IMR-90 (cell line): ENCODE data around the gene B3GAT3. TPM values are rescaled to one million over a fixed set of nuclear protein-coding genes. Genes with fewer than 3 reads are reported as not detected.
A peak's percentile ranks its signal among the peaks of the same experiment; 100 is the strongest.

ENCODE experiments used
- ATAC-seq: fragments of 200-7000 bp; cut with Tn5 transposase; 2 replicates; pipeline ENCODE4 v1.9.1; 2020; ENCODE audit warnings: low read depth, mild to moderate bottlenecking, moderate library complexity
- BruUV-seq: library from RNA; stranded (reverse); fragments of 400-500 nt; replicated peaks from 2 replicates; lab custom pipeline; 2021; lab: Mats Ljungman, UMichigan
- CTCF ChIA-PET: fragments of 300-600 bp; formaldehyde crosslinking; extraction: SDS; loops from one replicate; lab custom pipeline; 2021; ENCODE audit warnings: antibody characterized with exemption; lab: Yijun Ruan, JAX
- POLR2A ChIA-PET: fragments of 300-600 bp; sonication (Branson Sonifier 250); formaldehyde crosslinking; loops from one replicate; lab custom pipeline; 2022; ENCODE audit warnings: antibody characterized with exemption; ENCODE audit not compliant: unreplicated experiment; lab: Charles Lee
- DNase-seq: peaks from one replicate; pipeline ENCODE4 v3.0.0; 2013
- H2AFZ ChIP-seq: replicated peaks from 2 replicates; pipeline ENCODE3; 2013; ENCODE audit warnings: low read length, mild to moderate bottlenecking; ENCODE audit not compliant: poor library complexity
- H2AK5ac ChIP-seq: 2 replicates; pipeline ENCODE4 v1.6.1; 2013; ENCODE audit warnings: low read depth, low read length, inconsistent platforms
- H2AK9ac ChIP-seq: replicated peaks from 2 replicates; pipeline ENCODE3; 2013; ENCODE audit warnings: mild to moderate bottlenecking, low read depth, low read length, moderate library complexity; ENCODE audit not compliant: poor library complexity
- H2BK120ac ChIP-seq: 2 replicates; pipeline ENCODE4 v1.6.1; 2013; ENCODE audit warnings: low read depth, low read length, inconsistent platforms
- H2BK15ac ChIP-seq: 3 replicates; pipeline ENCODE4 v1.6.1; 2013; ENCODE audit warnings: low read depth, low read length, inconsistent platforms
- H2BK20ac ChIP-seq: 2 replicates; pipeline ENCODE4 v1.6.1; 2013; ENCODE audit warnings: low read depth, mild to moderate bottlenecking, inconsistent platforms, low read length, moderate library complexity
- H2BK5ac ChIP-seq: 2 replicates; pipeline ENCODE4 v1.6.1; 2013; ENCODE audit warnings: mild to moderate bottlenecking, low read depth, low read length, inconsistent platforms; ENCODE audit not compliant: poor library complexity, severe bottlenecking
- H3K14ac ChIP-seq: replicated peaks from 2 replicates; pipeline ENCODE4 v1.6.1; 2013; ENCODE audit warnings: low read depth, low read length, inconsistent platforms
- H3K18ac ChIP-seq: 2 replicates; pipeline ENCODE4 v1.6.1; 2013; ENCODE audit warnings: low read depth, low read length, control low read depth
- H3K23ac ChIP-seq: 2 replicates; pipeline ENCODE4 v1.6.1; 2013; ENCODE audit warnings: low read depth, low read length, inconsistent platforms
- H3K27ac ChIP-seq: 2 replicates; pipeline ENCODE4 v1.5.1; 2013; ENCODE audit warnings: mild to moderate bottlenecking, control low read depth, low read length; ENCODE audit not compliant: insufficient read depth
- H3K27me3 ChIP-seq: 2 replicates; pipeline ENCODE4 v1.6.1; 2013; ENCODE audit warnings: low read length; ENCODE audit not compliant: control insufficient read depth, insufficient read depth
- H3K36me3 ChIP-seq: 2 replicates; pipeline ENCODE4 v1.6.1; 2013; ENCODE audit warnings: low read length, mixed read lengths; ENCODE audit not compliant: control insufficient read depth, insufficient read depth
- H3K4ac ChIP-seq: 2 replicates; pipeline ENCODE4 v1.6.1; 2013; ENCODE audit warnings: low read depth, low read length, inconsistent platforms
- H3K4me1 ChIP-seq: 2 replicates; pipeline ENCODE4 v1.6.1; 2013; ENCODE audit warnings: low read length, mixed read lengths; ENCODE audit not compliant: control insufficient read depth, insufficient read depth
- H3K4me2 ChIP-seq: 2 replicates; pipeline ENCODE4 v1.6.1; 2013; ENCODE audit warnings: low read depth, mild to moderate bottlenecking, control low read depth, low read length, moderate library complexity
- H3K4me3 ChIP-seq: 2 replicates; pipeline ENCODE4 v1.5.1; 2013; ENCODE audit warnings: low read depth, mild to moderate bottlenecking, control low read depth, low read length, moderate library complexity; ENCODE audit not compliant: insufficient read depth
- H3K56ac ChIP-seq: 2 replicates; pipeline ENCODE4 v1.6.1; 2013; ENCODE audit warnings: low read length, inconsistent platforms; ENCODE audit not compliant: insufficient read depth; ENCODE audit errors: extremely low read depth
- H3K79me1 ChIP-seq, 2 experiments: 2 replicates each; pipeline ENCODE4 v1.6.1; 2013; ENCODE audit warnings: low read length in 2 of 2, inconsistent platforms in 1 of 2, low read depth in 1 of 2
- H3K9ac ChIP-seq: 2 replicates; pipeline ENCODE4 v1.6.1; 2013; ENCODE audit warnings: low read depth, low read length, control low read depth
- H3K9me1 ChIP-seq: 2 replicates; pipeline ENCODE4 v1.6.1; 2013; ENCODE audit warnings: low read length, inconsistent platforms; ENCODE audit not compliant: insufficient read depth
- H3K9me3 ChIP-seq: 2 replicates; pipeline ENCODE4 v1.6.1; 2013; ENCODE audit warnings: low read length; ENCODE audit not compliant: control insufficient read depth, insufficient read depth
- H4K20me1 ChIP-seq: 2 replicates; pipeline ENCODE4 v1.6.1; 2013; ENCODE audit warnings: low read length, inconsistent platforms; ENCODE audit not compliant: insufficient read depth
- H4K5ac ChIP-seq: 2 replicates; pipeline ENCODE4 v1.6.1; 2013; ENCODE audit warnings: mild to moderate bottlenecking, low read depth, low read length, control low read depth
- H4K8ac ChIP-seq, 2 experiments: 2 replicates each; pipeline ENCODE4 v1.6.1; 2013; ENCODE audit warnings: low read depth in 2 of 2, low read length in 2 of 2, control low read depth in 1 of 2, inconsistent platforms in 1 of 2
- H4K91ac ChIP-seq: 2 replicates; pipeline ENCODE4 v1.6.1; 2013; ENCODE audit warnings: low read depth, low read length, inconsistent platforms; ENCODE audit not compliant: insufficient read depth
- CEBPB ChIP-seq: IDR thresholded peaks from 2 replicates; pipeline ENCODE4 v1.6.1; 2012; ENCODE audit warnings: low read depth, low read length, improper control_type of control experiment
- ELK1 ChIP-seq: fragments of 150-350 bp; IDR thresholded peaks from 2 replicates; pipeline ENCODE4 v1.6.1; 2016; ENCODE audit warnings: low read depth, mild to moderate bottlenecking, low read length, moderate library complexity, borderline replicate concordance
- FOS ChIP-seq: fragments of 150-350 bp; IDR thresholded peaks from 2 replicates; pipeline ENCODE4 v1.6.1; 2016; ENCODE audit warnings: low read depth, low read length
- MAFK ChIP-seq: IDR thresholded peaks from 2 replicates; pipeline ENCODE4 v1.6.1; 2012; ENCODE audit warnings: low read depth, low read length, improper control_type of control experiment
- MAZ ChIP-seq: IDR thresholded peaks from 2 replicates; pipeline ENCODE4 v1.6.1; 2012; ENCODE audit warnings: low read depth, mild to moderate bottlenecking, low read length, improper control_type of control experiment, moderate library complexity, borderline replicate concordance
- MXI1 ChIP-seq: IDR thresholded peaks from 2 replicates; pipeline ENCODE4 v1.6.1; 2012; ENCODE audit warnings: low read depth, mild to moderate bottlenecking, low read length, moderate library complexity, borderline replicate concordance
- NFE2L2 ChIP-seq: fragments of 150-350 bp; IDR thresholded peaks from 2 replicates; pipeline ENCODE4 v1.6.1; 2016; ENCODE audit warnings: low read depth, mild to moderate bottlenecking, low read length
- RCOR1 ChIP-seq: IDR thresholded peaks from 2 replicates; pipeline ENCODE4 v1.6.1; 2012; ENCODE audit warnings: mild to moderate bottlenecking, low read length, improper control_type of control experiment; ENCODE audit not compliant: insufficient replicate concordance
- RFX5 ChIP-seq: IDR thresholded peaks from 2 replicates; pipeline ENCODE4 v1.8.0; 2012; ENCODE audit warnings: low read depth, mild to moderate bottlenecking, low read length, moderate library complexity
- SMC3 ChIP-seq: fragments of 150-350 bp; IDR thresholded peaks from 2 replicates; pipeline ENCODE4 v1.6.1; 2016; ENCODE audit warnings: low read depth, mild to moderate bottlenecking, antibody characterized with exemption, low read length, moderate library complexity
- WGBS, 2 experiments: methylation state at CpG; one replicate each; pipeline versions ENCODE4 v1.1.5 to v1.1.7; 2013; ENCODE audit warnings: missing lambda C conversion rate in 2 of 2; ENCODE audit not compliant: insufficient read length in 1 of 2; ENCODE audit errors: extremely low coverage in 2 of 2; 5-methylcytosine and 5-hydroxymethylcytosine counted together
- dilution Hi-C: fragments of 300-500 bp; cut with HindIII; formaldehyde crosslinking; loops from one replicate; pipeline ENCODE4 v1.14.3; 2018; ENCODE audit warnings: low sequenced_read_pairs; ENCODE audit not compliant: unreplicated experiment
- in situ Hi-C: fragments of 300-500 bp; cut with MboI; formaldehyde crosslinking; loops from 3 replicates; pipeline ENCODE4 v1.14.3; 2019; ENCODE audit warnings: low sequenced_read_pairs, inconsistent platforms, mixed read lengths
- intact Hi-C: fragments of 100-400 bp; cut with micrococcal nuclease; formaldehyde crosslinking; loops from 2 replicates; pipeline ENCODE4 v1.10.0; 2022
- polyA plus RNA-seq, 3 experiments: library from polyadenylated mRNA; depleted of rRNA; stranded (reverse); fragments of >200 nt; gene quantifications; 2 replicates each; pipeline ENCODE4 v1.2.3, GENCODE V29; 2012; ENCODE audit warnings: low replicate concordance in 1 of 3
- total RNA-seq: library from RNA; depleted of rRNA; stranded (reverse); fragments of >200 nt; gene quantifications from 2 replicates; pipeline ENCODE4 v1.2.3, GENCODE V29; 2012
- TF ChIP-seq, protein P1 (sequence below): conservative IDR thresholded peaks from 2 replicates; pipeline ENCODE4 v1.5.1; 2012; ENCODE audit warnings: mild to moderate bottlenecking, low read depth, low read length, improper control_type of control experiment
- TF ChIP-seq, protein P2 (sequence below): fragments of 150-350 bp; IDR thresholded peaks from 2 replicates; pipeline ENCODE4 v1.6.1; 2017; ENCODE audit warnings: mild to moderate bottlenecking, antibody characterized with exemption, low read length, low read depth

Gene B3GAT3
- total and polyA plus RNA-seq, 2 of the 4 experiments (the other 2 are of a cell fraction) = 10.4 to 38.4 TPM

DNA sequence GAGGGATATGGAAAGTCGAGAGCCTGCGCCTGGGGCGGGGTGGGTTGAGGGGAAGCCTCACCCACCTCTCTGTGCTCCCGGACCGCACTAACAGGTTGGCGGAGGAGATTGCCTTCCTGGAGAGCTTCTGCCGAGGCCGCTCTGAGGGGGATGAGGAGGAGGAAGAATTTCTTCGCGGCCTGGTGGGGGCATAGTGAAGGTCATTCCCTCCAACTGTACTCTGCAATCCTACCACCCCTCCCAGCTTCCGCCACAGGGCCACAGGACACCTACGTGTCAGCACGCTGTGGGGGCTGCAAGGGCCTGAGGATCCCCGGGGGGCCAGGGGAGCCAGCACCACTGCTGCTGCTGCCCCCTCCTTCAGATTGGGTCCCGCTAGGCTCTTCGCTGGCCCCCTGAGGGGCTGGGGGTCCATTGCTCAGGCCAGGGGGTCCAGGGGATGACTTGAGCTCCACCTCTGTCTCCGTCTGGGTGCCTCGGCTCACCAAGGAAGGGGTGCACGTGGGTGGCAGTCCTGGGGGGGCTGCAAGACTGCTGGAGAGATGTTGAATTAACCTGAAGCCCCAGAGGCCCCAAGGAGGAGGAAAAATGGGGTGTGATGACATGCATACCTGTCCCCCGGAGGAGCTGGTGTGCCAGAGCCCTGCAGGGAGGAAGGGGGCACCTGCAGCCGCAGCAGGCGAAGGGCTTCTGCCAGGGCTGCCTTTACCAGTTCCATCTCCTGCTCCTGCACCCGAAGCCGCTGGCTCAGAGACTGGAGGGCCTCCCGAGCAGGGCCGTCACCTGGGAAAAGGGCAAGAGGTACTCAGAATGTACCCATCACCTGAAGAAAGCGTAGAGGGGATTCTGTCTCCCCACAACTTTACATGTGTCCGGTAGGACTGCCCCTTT lies 10.7 kb downstream of the B3GAT3 start:
- Histone ChIP-seq H3K36me3 (peaks cover 26% of the 10 kb centered on the region), H3K4me1 (peaks cover 10% of the 10 kb centered on the region), H2BK120ac (no peak overlapping the region), H2BK20ac (no peak overlapping the region), H3K56ac (0 out of 2 replicates have a peak overlapping the region, but pooled peaks have one; percentile 54), H2AFZ (peak overlapping the region; percentile 84), H3K14ac (peak overlapping the region; percentile 62), H3K9ac (peak overlapping the region; percentile 76), H3K4me2 (peak overlapping the region; percentile 98), H3K23ac (peak overlapping the region; percentile 82), H2AK5ac (peak overlapping the region; percentile 30), H3K9me1 (no peaks in the 10 kb centered on the region), H3K27ac (peak overlapping the region; percentile 55), H2BK15ac (no peak overlapping the region), H3K18ac (0 out of 2 replicates have a peak overlapping the region, but pooled peaks have one; percentile 10), H4K8ac (peak overlapping the region; percentile 4 to 83; a peak in 1 of 4 replicates), H3K27me3 (no peaks in the 10 kb centered on the region), H2BK5ac (peak overlapping the region; percentile 66), H3K4ac (peak overlapping the region; percentile 79), H3K4me3 (peak overlapping the region; percentile 78), H4K5ac (peak overlapping the region; percentile 23; the same call in 1 of the 2 replicates), H2AK9ac (peak overlapping the region; percentile 91), H3K79me1 (peaks cover 14 to 21% of the 10 kb centered on the region in 2 experiments; a peak in 3 of 4 replicates), H4K20me1 (peaks cover 11% of the 10 kb centered on the region), H3K9me3 (no peaks in the 10 kb centered on the region), H4K91ac (peak overlapping the region; percentile 53; the same call in 1 of the 2 replicates)
- no peak for ATAC-seq
- BruUV-seq = no TSS peak
- ChIA-PET POLR2A (interaction anchor here (0.6 kb wide), 1 partner anchor 33 kb away, joined by 7 read pairs; no protein-coding TSS in a partner anchor), CTCF (interaction anchor here (1.0 to 1.9 kb wide), 5 partner anchors 11 to 54 kb away, joined by 3 to 4 read pairs (median 3); partner anchors contain the start of genes B3GAT3, C11orf98, CSKMT and TUT1)
- intact Hi-C loops = loop anchor here (5.0 kb wide), 1 partner anchor 251 kb away; no protein-coding TSS in a partner anchor
- dilution Hi-C loops = no loop called here
- 61% methylated on average over 3 of the region's 28 CpGs; no CpG with 5 or more reads in 1 of the 2 experiments for WGBS, 2 experiments
- in situ Hi-C loops = no loop called here
- DNase-seq = no peak
- TF ChIP-seq MAZ = no peak
- no peak for TF ChIP-seq MAFK
- TF ChIP-seq RCOR1 = no peak
- no peak for TF ChIP-seq CEBPB
- no peak for TF ChIP-seq SMC3
- TF ChIP-seq NFE2L2 = no peak
- TF ChIP-seq RFX5 = no peak
- TF ChIP-seq, protein P1, sequence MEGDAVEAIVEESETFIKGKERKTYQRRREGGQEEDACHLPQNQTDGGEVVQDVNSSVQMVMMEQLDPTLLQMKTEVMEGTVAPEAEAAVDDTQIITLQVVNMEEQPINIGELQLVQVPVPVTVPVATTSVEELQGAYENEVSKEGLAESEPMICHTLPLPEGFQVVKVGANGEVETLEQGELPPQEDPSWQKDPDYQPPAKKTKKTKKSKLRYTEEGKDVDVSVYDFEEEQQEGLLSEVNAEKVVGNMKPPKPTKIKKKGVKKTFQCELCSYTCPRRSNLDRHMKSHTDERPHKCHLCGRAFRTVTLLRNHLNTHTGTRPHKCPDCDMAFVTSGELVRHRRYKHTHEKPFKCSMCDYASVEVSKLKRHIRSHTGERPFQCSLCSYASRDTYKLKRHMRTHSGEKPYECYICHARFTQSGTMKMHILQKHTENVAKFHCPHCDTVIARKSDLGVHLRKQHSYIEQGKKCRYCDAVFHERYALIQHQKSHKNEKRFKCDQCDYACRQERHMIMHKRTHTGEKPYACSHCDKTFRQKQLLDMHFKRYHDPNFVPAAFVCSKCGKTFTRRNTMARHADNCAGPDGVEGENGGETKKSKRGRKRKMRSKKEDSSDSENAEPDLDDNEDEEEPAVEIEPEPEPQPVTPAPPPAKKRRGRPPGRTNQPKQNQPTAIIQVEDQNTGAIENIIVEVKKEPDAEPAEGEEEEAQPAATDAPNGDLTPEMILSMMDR = no peak
- TF ChIP-seq MXI1 = no peak
- no peak for TF ChIP-seq FOS
- TF ChIP-seq, protein P2, sequence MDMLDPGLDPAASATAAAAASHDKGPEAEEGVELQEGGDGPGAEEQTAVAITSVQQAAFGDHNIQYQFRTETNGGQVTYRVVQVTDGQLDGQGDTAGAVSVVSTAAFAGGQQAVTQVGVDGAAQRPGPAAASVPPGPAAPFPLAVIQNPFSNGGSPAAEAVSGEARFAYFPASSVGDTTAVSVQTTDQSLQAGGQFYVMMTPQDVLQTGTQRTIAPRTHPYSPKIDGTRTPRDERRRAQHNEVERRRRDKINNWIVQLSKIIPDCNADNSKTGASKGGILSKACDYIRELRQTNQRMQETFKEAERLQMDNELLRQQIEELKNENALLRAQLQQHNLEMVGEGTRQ = no peak
- no peak for TF ChIP-seq ELK1
